Neural cell (in vitro differentiated cells): ENCODE results near the gene B3GALT5. TPM values are rescaled to one million over a fixed set of nuclear protein-coding genes. Genes with fewer than 3 reads are reported as not detected.

Source experiments
- H2AFZ ChIP-seq: fragments of 200-600, 300-800 bp; sonication (generic), shearing (Covaris generic); 2 replicates; pipeline ENCODE4 v1.6.0; 2014; ENCODE audit warnings: low read depth, mild to moderate bottlenecking, antibody characterized with exemption, low read length, moderate library complexity
- H3F3A ChIP-seq: fragments of 200-600 bp; shearing (Covaris generic); 2 replicates; pipeline ENCODE4 v1.6.1; 2016; ENCODE audit warnings: mild to moderate bottlenecking, moderate library complexity, mixed read lengths, antibody characterized with exemption, low read length; ENCODE audit not compliant: insufficient read depth, poor library complexity, severe bottlenecking
- H3K27ac ChIP-seq: fragments of 200-600, 300-800 bp; sonication (generic), shearing (Covaris generic); 2 replicates; pipeline ENCODE4 v1.5.1; 2014; ENCODE audit warnings: mild to moderate bottlenecking, low read length, moderate library complexity
- H3K27me3 ChIP-seq: fragments of 300-800, 200-600 bp; sonication (generic), shearing (Covaris generic); 2 replicates; pipeline ENCODE4 v1.6.0; 2014; ENCODE audit warnings: mild to moderate bottlenecking, low read depth, low read length, moderate library complexity; ENCODE audit not compliant: insufficient read depth
- H3K36me3 ChIP-seq: fragments of 300-800, 200-600 bp; sonication (generic), shearing (Covaris generic); 2 replicates; pipeline ENCODE4 v1.5.1; 2014; ENCODE audit warnings: mild to moderate bottlenecking, antibody characterized with exemption, low read length, moderate library complexity; ENCODE audit not compliant: insufficient read depth
- H3K4me2 ChIP-seq: fragments of 300-800, 200-600 bp; sonication (generic), shearing (Covaris generic); 2 replicates; pipeline ENCODE4 v1.6.0; 2014; ENCODE audit warnings: mild to moderate bottlenecking, low read length
- H3K4me3 ChIP-seq: fragments of 300-800, 200-600 bp; sonication (generic), shearing (Covaris generic); 2 replicates; pipeline ENCODE4 v1.5.1; 2014; ENCODE audit warnings: mild to moderate bottlenecking, low read length, moderate library complexity
- H3K79me2 ChIP-seq: fragments of 200-600 bp; shearing (Covaris generic); replicated peaks from 2 replicates; pipeline ENCODE4 v1.6.0; 2014; ENCODE audit warnings: mild to moderate bottlenecking, low read length, moderate library complexity; ENCODE audit not compliant: insufficient read depth
- H3K9ac ChIP-seq: fragments of 300-800, 200-600 bp; sonication (generic), shearing (Covaris generic); 2 replicates; pipeline ENCODE4 v1.6.1; 2016; ENCODE audit warnings: mild to moderate bottlenecking, low read length, mixed read lengths
- H3K9me2 ChIP-seq: fragments of 200-600 bp; shearing (Covaris generic); 2 replicates; pipeline ENCODE4 v1.6.1; 2016; ENCODE audit warnings: mild to moderate bottlenecking, low read length, mixed read lengths; ENCODE audit not compliant: insufficient read depth
- H3K9me3 ChIP-seq: fragments of 200-600, 300-800 bp; sonication (generic), shearing (Covaris generic); 2 replicates; pipeline ENCODE4 v1.6.1; 2016; ENCODE audit warnings: mild to moderate bottlenecking, mixed run types, low read length, moderate library complexity, mixed read lengths
- H4K20me1 ChIP-seq: fragments of 200-600 bp; shearing (Covaris generic); 2 replicates; pipeline ENCODE4 v1.6.1; 2016; ENCODE audit warnings: mild to moderate bottlenecking, mixed run types; ENCODE audit not compliant: insufficient read depth
- EP300 ChIP-seq: fragments of 450-650 bp; conservative IDR thresholded peaks from 2 replicates; pipeline ENCODE4 v1.6.1; 2014; ENCODE audit warnings: antibody characterized with exemption, mild to moderate bottlenecking, moderate library complexity; ENCODE audit not compliant: poor library complexity, severe bottlenecking
- EZH2 ChIP-seq: fragments of 200-600, 300-800 bp; shearing (Covaris generic), sonication (generic); IDR thresholded peaks from 2 replicates; pipeline ENCODE4 v1.6.1; 2014; ENCODE audit warnings: antibody characterized with exemption, low read length, borderline replicate concordance, mild to moderate bottlenecking; ENCODE audit not compliant: insufficient read depth, poor library complexity, severe bottlenecking
- MXI1 ChIP-seq: fragments of 450-650 bp; conservative IDR thresholded peaks from 2 replicates; pipeline ENCODE4 v1.6.1; 2014; ENCODE audit warnings: antibody characterized with exemption, mild to moderate bottlenecking; ENCODE audit not compliant: poor library complexity, severe bottlenecking
- POLR2AphosphoS5 ChIP-seq: IDR thresholded peaks from 2 replicates; pipeline ENCODE4 v1.6.1; 2012
- RAD21 ChIP-seq: fragments of 450-650 bp; conservative IDR thresholded peaks from 2 replicates; pipeline ENCODE4 v1.6.1; 2014; ENCODE audit warnings: antibody characterized with exemption, mild to moderate bottlenecking, moderate library complexity
- SMC3 ChIP-seq: fragments of 450-650 bp; conservative IDR thresholded peaks from 2 replicates; pipeline ENCODE4 v1.6.1; 2014; ENCODE audit warnings: antibody characterized with exemption, mild to moderate bottlenecking, moderate library complexity; ENCODE audit not compliant: poor library complexity
- TAF1 ChIP-seq: IDR thresholded peaks from 2 replicates; pipeline ENCODE4 v1.6.1; 2012; ENCODE audit warnings: low read depth
- polyA plus RNA-seq: library from polyadenylated mRNA; depleted of rRNA; stranded (reverse); fragments of >200 nt; gene quantifications from 2 replicates; pipeline ENCODE4 v1.2.3, GENCODE V29; 2014
- TF ChIP-seq, protein P1 (sequence below): fragments of 450-650 bp; IDR thresholded peaks from 2 replicates; pipeline ENCODE4 v1.5.1; 2014; ENCODE audit warnings: antibody characterized with exemption, mild to moderate bottlenecking, moderate library complexity; ENCODE audit not compliant: poor library complexity, severe bottlenecking
- TF ChIP-seq, protein P2 (sequence below): IDR thresholded peaks from 2 replicates; pipeline ENCODE4 v1.6.1; 2012; ENCODE audit warnings: borderline replicate concordance

The B3GALT5 gene
- polyA plus RNA-seq, 1 donor from 2014 or later, result 0.50 TPM

DNA sequence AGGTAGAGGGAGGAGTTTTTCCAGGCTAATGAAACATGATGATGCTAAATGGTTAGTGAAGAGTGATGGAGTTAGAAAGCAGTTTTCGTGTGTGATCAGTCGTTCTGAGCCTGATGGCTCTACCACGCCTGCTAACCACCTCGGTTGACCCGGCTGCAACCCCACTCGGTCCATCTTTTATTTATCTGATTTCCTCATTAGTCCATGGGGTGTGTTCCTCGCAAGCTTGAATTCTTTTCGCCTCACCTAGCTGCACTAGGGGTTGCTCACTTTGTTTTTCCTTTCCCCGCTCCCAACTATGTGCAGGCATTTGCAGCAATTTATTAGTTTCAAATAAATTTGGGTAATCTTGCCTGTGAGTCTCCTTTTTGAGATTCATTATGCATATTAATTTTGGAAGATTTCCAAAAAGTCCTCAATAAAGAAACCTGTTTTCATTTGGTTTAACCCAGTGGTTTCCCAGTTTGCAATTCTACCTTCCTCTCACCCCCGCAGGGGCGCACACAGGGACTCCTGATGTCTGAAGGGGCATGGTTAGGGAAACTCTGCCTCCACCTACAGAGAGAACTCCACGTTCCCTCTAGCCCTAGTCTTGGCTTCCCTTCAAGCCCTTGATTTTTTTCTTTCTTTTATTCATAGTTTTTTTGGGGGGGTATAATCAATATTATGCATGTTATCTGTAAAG lies 12.6 kb downstream of the B3GALT5 start:
- no peaks in the 10 kb centered on the region for H4K20me1 ChIP-seq
- H3K9ac ChIP-seq, result no peak overlapping the region
- H3K4me3 ChIP-seq, result no peak overlapping the region
- TF ChIP-seq RAD21 (no peak), SMC3 (no peak), EZH2 (no peak), TAF1 (no peak), EP300 (no peak)
- TF ChIP-seq, protein P1, sequence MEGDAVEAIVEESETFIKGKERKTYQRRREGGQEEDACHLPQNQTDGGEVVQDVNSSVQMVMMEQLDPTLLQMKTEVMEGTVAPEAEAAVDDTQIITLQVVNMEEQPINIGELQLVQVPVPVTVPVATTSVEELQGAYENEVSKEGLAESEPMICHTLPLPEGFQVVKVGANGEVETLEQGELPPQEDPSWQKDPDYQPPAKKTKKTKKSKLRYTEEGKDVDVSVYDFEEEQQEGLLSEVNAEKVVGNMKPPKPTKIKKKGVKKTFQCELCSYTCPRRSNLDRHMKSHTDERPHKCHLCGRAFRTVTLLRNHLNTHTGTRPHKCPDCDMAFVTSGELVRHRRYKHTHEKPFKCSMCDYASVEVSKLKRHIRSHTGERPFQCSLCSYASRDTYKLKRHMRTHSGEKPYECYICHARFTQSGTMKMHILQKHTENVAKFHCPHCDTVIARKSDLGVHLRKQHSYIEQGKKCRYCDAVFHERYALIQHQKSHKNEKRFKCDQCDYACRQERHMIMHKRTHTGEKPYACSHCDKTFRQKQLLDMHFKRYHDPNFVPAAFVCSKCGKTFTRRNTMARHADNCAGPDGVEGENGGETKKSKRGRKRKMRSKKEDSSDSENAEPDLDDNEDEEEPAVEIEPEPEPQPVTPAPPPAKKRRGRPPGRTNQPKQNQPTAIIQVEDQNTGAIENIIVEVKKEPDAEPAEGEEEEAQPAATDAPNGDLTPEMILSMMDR, result no peak
- TF ChIP-seq, protein P2, sequence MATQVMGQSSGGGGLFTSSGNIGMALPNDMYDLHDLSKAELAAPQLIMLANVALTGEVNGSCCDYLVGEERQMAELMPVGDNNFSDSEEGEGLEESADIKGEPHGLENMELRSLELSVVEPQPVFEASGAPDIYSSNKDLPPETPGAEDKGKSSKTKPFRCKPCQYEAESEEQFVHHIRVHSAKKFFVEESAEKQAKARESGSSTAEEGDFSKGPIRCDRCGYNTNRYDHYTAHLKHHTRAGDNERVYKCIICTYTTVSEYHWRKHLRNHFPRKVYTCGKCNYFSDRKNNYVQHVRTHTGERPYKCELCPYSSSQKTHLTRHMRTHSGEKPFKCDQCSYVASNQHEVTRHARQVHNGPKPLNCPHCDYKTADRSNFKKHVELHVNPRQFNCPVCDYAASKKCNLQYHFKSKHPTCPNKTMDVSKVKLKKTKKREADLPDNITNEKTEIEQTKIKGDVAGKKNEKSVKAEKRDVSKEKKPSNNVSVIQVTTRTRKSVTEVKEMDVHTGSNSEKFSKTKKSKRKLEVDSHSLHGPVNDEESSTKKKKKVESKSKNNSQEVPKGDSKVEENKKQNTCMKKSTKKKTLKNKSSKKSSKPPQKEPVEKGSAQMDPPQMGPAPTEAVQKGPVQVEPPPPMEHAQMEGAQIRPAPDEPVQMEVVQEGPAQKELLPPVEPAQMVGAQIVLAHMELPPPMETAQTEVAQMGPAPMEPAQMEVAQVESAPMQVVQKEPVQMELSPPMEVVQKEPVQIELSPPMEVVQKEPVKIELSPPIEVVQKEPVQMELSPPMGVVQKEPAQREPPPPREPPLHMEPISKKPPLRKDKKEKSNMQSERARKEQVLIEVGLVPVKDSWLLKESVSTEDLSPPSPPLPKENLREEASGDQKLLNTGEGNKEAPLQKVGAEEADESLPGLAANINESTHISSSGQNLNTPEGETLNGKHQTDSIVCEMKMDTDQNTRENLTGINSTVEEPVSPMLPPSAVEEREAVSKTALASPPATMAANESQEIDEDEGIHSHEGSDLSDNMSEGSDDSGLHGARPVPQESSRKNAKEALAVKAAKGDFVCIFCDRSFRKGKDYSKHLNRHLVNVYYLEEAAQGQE, result no peak
- H3K36me3 ChIP-seq, result no peaks in the 10 kb centered on the region
- no peaks in the 10 kb centered on the region for H3K9me3 ChIP-seq
- no peaks in the 10 kb centered on the region for H3K9me2 ChIP-seq
- H3K27me3 ChIP-seq, result no peaks in the 10 kb centered on the region
- no peak overlapping the region for H3K27ac ChIP-seq
- no peak overlapping the region for H2AFZ ChIP-seq
- no peak overlapping the region for H3K4me2 ChIP-seq
- no peaks in the 10 kb centered on the region for H3K79me2 ChIP-seq
- H3F3A ChIP-seq, result no peaks in the 10 kb centered on the region

DNA sequence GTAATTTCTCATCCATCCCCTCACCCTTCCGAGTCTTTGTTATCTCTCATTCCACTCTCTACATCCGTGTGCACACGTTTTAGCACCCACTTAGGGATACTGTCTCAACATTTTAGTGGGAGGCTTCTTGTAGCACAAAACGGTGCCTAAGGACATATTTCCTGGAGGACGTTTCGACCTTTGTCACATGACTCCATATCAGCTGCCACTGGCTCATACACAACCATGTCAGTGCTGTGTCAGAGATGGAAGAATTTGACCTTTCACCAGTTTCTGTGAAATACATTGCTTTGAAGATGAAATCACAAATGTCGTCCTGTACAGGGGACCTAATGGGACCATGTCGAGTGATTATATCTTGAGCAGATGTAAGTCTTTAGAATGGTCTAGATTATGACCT lies 15.6 kb downstream of the B3GALT5 start:
- no peaks in the 10 kb centered on the region for H3K27me3 ChIP-seq
- no peaks in the 10 kb centered on the region for H4K20me1 ChIP-seq
- no peak overlapping the region for H3K9ac ChIP-seq
- no peak overlapping the region for H2AFZ ChIP-seq
- H3K4me2 ChIP-seq, result no peak overlapping the region
- TF ChIP-seq EP300 (no peak), EZH2 (no peak), POLR2AphosphoS5 (no peak), MXI1 (no peak), SMC3 (no peak), TAF1 (no peak), RAD21 (no peak)
- TF ChIP-seq, protein P2, result no peak
- TF ChIP-seq, protein P1, result no peak
- no peak overlapping the region for H3K27ac ChIP-seq
- H3K79me2 ChIP-seq, result no peaks in the 10 kb centered on the region
- H3K36me3 ChIP-seq, result no peaks in the 10 kb centered on the region
- no peak overlapping the region for H3K4me3 ChIP-seq
- H3K9me3 ChIP-seq, result no peaks in the 10 kb centered on the region
- H3K9me2 ChIP-seq, result no peaks in the 10 kb centered on the region
- no peaks in the 10 kb centered on the region for H3F3A ChIP-seq
